Effector memory CD4-positive, alpha-beta T cell (primary cell): ENCODE results near the gene GPR3.

ENCODE experiments used
- DNase-seq, 3 donors: peaks; one replicate each; pipeline ENCODE4 v3.0.0-alpha.2; 2020
- H3K27ac ChIP-seq: 2 replicates; pipeline ENCODE4 v1.7.0; 2013; ENCODE audit warnings: mild to moderate bottlenecking, low read length, moderate library complexity; ENCODE audit not compliant: insufficient read depth, poor library complexity, severe bottlenecking
- H3K27me3 ChIP-seq: replicated peaks from 2 replicates; pipeline ENCODE4 v1.7.0; 2013; ENCODE audit warnings: mild to moderate bottlenecking, low read length; ENCODE audit not compliant: insufficient read depth, control insufficient read depth, poor library complexity, severe bottlenecking
- H3K36me3 ChIP-seq: 2 replicates; pipeline ENCODE4 v1.7.0; 2013; ENCODE audit warnings: mild to moderate bottlenecking, low read length, moderate library complexity; ENCODE audit not compliant: control insufficient read depth, insufficient read depth
- H3K4me1 ChIP-seq: 2 replicates; pipeline ENCODE4 v1.7.0; 2013; ENCODE audit warnings: low read length, mild to moderate bottlenecking; ENCODE audit not compliant: control insufficient read depth, insufficient read depth, poor library complexity, severe bottlenecking
- H3K4me3 ChIP-seq: 2 replicates; pipeline ENCODE4 v1.7.0; 2013; ENCODE audit warnings: low read length, low read depth, mild to moderate bottlenecking; ENCODE audit not compliant: insufficient read depth, poor library complexity, severe bottlenecking
- H3K9me3 ChIP-seq: 2 replicates; pipeline ENCODE4 v1.7.0; 2013; ENCODE audit warnings: mild to moderate bottlenecking, low read length, moderate library complexity; ENCODE audit not compliant: control insufficient read depth

Gene GPR3

GRCh38 chr1:27350663-27351540 is 41.5 kb upstream of the GPR3 start:
- no peaks in the 10 kb centered on the region for H3K9me3 ChIP-seq
- no peak overlapping the region for H3K4me3 ChIP-seq
- H3K36me3 ChIP-seq = peaks cover 52% of the 10 kb centered on the region
- no peak overlapping the region for H3K27ac ChIP-seq
- no peaks in the 10 kb centered on the region for H3K27me3 ChIP-seq
- H3K4me1 ChIP-seq = peaks cover 1% of the 10 kb centered on the region
- no peak for DNase-seq

DNA sequence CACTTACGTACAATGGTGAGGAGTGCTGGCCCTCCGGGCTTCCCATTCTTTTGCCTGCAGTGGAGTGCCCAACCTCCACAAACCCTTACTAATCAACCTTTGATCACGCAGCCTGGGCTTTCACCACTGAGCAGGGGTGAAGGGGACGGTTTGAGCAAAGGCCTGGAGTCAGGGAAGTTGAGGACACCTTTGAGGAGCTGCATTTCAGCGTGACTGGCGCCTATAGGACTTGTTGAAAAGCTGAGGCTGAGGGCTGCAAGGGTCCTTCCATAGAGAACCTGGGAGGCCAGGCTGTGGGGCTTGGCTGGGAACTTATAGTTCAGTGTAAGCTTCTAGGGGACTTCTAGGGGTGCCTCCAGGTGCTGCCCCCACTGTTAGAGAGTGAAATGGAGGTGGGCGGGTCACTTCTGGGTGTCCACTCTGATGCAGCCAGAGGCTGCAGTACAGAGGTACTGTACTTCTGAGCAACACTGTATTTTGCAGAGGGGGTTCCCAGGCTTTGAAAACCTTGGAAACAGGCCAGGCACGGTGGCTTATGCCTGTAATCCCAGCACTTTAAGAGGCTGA is 40.8 kb upstream of the GPR3 start:
- Histone ChIP-seq H3K9me3 (no peaks in the 10 kb centered on the region), H3K4me1 (peaks cover 8% of the 10 kb centered on the region), H3K4me3 (no peak overlapping the region), H3K27ac (no peak overlapping the region), H3K27me3 (no peaks in the 10 kb centered on the region), H3K36me3 (peaks cover 46% of the 10 kb centered on the region)
- no peak for DNase-seq

GRCh38 chr1:27353166-27353565 is 39.3 kb upstream of the GPR3 start:
- no peak overlapping the region for H3K27ac ChIP-seq
- H3K36me3 ChIP-seq = peaks cover 36% of the 10 kb centered on the region
- no peaks in the 10 kb centered on the region for H3K27me3 ChIP-seq
- peaks cover 24% of the 10 kb centered on the region for H3K4me1 ChIP-seq
- H3K9me3 ChIP-seq = no peaks in the 10 kb centered on the region
- no peak overlapping the region for H3K4me3 ChIP-seq
- DNase-seq = no peak

DNA sequence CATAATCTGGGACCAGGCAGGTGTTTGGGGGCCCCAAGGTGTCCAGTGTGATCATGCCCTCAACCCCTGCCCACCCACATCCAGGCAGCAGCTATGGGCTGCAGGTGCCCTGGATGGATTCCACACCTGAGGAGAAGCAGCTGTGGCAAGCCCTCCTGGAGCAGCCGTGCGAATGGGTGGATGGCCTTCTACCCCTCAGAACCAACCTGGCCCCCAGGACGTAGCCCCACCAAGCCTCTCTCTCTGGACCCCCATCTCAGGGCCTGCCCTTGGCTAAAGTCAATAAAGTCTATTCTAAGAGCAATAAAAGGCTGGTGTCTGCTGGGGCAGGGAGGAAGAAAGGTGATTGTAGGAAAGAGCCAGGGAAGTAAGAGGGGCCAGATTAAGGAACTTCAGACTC is 38.8 kb upstream of the GPR3 start:
- no peaks in the 10 kb centered on the region for H3K9me3 ChIP-seq
- no peak overlapping the region for H3K27ac ChIP-seq
- no peak overlapping the region for H3K4me3 ChIP-seq
- H3K4me1 ChIP-seq = peaks cover 24% of the 10 kb centered on the region
- peaks cover 36% of the 10 kb centered on the region for H3K36me3 ChIP-seq
- DNase-seq = no peak
- no peaks in the 10 kb centered on the region for H3K27me3 ChIP-seq

DNA sequence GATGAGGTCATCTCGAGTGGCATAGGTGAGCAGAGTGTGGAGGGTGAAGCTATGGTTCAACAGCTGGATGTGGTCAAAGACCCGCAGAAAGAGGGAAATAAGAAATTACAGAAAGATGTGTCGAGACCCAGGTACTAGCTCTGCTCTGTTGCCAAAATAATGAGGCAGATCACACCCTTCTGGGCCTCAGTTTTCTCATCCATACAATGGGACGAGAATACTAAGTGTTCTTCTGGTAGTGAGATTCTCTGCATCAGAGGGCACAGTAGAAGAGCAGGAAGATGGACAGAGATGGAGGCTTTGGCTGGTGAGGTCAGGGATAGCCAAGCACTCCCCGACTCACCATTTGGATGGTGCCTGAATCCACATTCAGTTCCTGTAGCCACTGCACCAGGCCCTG is 36.7 kb upstream of the GPR3 start:
- Histone ChIP-seq H3K36me3 (peaks cover 21% of the 10 kb centered on the region), H3K27ac (no peak overlapping the region), H3K27me3 (no peaks in the 10 kb centered on the region), H3K9me3 (no peaks in the 10 kb centered on the region), H3K4me1 (peaks cover 35% of the 10 kb centered on the region), H3K4me3 (no peak overlapping the region)
- DNase-seq = no peak

GRCh38 chr1:27356277-27356618 is 36.2 kb upstream of the GPR3 start:
- Histone ChIP-seq H3K27me3 (no peaks in the 10 kb centered on the region), H3K4me3 (no peak overlapping the region), H3K36me3 (peaks cover 16% of the 10 kb centered on the region), H3K9me3 (no peaks in the 10 kb centered on the region), H3K4me1 (peaks cover 35% of the 10 kb centered on the region), H3K27ac (peak overlapping the region; percentile 59)
- DNase-seq = no peak

DNA sequence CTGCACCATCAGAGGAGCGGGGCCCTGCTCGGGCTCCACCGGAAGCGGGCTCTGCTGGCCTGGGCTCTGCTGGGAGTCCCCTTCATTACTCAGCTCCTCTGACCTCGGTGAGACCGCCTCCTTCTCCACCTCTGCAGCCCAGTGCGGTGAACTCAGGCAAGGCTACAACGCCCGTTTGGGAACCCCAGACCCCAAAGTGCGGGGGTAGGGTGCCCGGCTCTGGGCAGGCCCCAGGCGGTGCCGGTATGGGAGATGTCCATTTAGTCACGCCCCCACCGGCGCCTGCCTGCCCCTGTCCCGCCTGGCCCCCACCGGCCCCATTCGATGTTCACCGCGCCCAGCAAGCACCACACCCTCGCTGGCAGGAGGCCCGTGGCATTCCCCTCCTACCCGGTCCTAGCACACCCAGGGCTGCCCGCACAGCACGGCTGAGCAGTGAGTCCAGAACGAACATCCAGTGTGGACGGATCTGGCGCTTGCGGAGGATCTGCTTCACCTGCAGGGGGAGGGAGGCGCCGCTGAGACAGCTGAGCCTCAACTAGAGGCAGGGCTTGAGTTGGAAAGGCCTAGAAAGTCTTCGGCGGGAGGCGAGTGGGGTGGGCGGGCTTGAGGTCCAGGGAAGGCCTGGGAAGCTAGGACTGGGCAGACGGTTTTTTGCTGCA is 35.7 kb upstream of the GPR3 start:
- peak overlapping the region; percentile 54 for H3K4me3 ChIP-seq
- H3K27me3 ChIP-seq = no peaks in the 10 kb centered on the region
- peaks cover 11% of the 10 kb centered on the region for H3K36me3 ChIP-seq
- peaks cover 35% of the 10 kb centered on the region for H3K4me1 ChIP-seq
- H3K27ac ChIP-seq = peak overlapping the region; percentile 59
- no peaks in the 10 kb centered on the region for H3K9me3 ChIP-seq
- peak; percentile 27 to 58 (median 29) for DNase-seq

DNA sequence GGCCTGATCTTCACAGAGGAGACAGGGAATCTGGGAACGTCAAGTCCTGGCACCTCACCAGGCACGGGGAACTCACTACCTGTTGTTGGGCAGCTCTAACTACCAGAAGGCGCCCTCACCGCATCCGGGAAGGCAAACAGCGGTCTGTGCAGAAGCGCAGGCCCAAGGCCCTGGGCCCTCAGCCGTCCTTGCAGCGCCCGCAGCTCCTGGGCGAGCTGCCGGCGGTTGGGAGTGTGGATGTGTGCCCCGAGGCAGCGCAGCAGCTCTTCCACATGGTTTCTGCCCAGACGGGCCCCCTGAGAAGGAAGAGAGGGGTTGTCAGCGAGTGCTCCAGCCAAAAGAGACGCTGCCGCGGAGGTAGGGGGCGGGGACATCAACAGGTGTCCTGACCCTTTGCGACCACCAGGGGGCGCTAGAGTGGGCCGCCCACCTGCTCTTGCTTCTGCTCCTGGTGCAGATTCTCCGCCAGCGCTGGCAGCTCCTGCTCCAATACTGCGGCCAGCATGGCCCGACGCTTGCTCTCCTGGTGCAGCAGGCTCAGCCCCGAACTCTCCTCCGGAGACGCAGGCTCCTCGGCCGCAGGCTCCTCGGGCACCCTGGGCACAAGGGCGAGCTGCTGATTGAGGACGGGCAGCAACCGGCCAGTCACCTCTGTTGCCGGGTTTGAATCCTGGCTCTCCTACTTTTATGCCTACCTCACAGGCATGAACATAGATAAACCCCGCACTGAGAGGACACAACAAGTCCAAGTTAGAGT is 35.0 kb upstream of the GPR3 start:
- Histone ChIP-seq H3K4me3 (peak overlapping the region; percentile 54), H3K27ac (peak overlapping the region; percentile 59), H3K27me3 (no peaks in the 10 kb centered on the region), H3K9me3 (no peaks in the 10 kb centered on the region), H3K36me3 (peaks cover 11% of the 10 kb centered on the region), H3K4me1 (peaks cover 35% of the 10 kb centered on the region)
- DNase-seq = peak; percentile 69 to 71 (median 70)

GRCh38 chr1:27358038-27358927 is 34.1 kb upstream of the GPR3 start:
- H3K27me3 ChIP-seq = no peaks in the 10 kb centered on the region
- no peaks in the 10 kb centered on the region for H3K9me3 ChIP-seq
- H3K36me3 ChIP-seq = peaks cover 6% of the 10 kb centered on the region
- DNase-seq = no peak
- peaks cover 35% of the 10 kb centered on the region for H3K4me1 ChIP-seq
- no peak overlapping the region for H3K27ac ChIP-seq
- no peak overlapping the region for H3K4me3 ChIP-seq
